GM23248 (cell line): ENCODE measurements around the gene PRDX2. TPM values are rescaled to one million over a fixed set of nuclear protein-coding genes. Genes with fewer than 3 reads are reported as not detected.
A peak's percentile ranks its signal among the peaks of the same experiment; 100 is the strongest.

Source experiments
- DNase-seq: peaks from one replicate; pipeline ENCODE4 v3.0.0-alpha.2; 2015
- H2AFZ ChIP-seq: fragments of 200-600 bp; sonication (generic); 2 replicates; pipeline ENCODE4 v1.6.1; 2016; ENCODE audit warnings: antibody characterized with exemption
- H3F3A ChIP-seq: fragments of 200-600 bp; sonication (generic); 2 replicates; pipeline ENCODE4 v1.6.1; 2016; ENCODE audit warnings: mild to moderate bottlenecking, antibody characterized with exemption, mixed run types; ENCODE audit not compliant: insufficient read depth
- H3K27ac ChIP-seq: fragments of 200-600 bp; sonication (generic); 2 replicates; pipeline ENCODE4 v1.5.1; 2016; ENCODE audit warnings: mild to moderate bottlenecking
- H3K27me3 ChIP-seq: fragments of 200-600 bp; sonication (generic); replicated peaks from 2 replicates; pipeline ENCODE4 v1.6.1; 2016; ENCODE audit warnings: mild to moderate bottlenecking; ENCODE audit not compliant: insufficient read depth
- H3K36me3 ChIP-seq: fragments of 200-600 bp; sonication (generic); 2 replicates; pipeline ENCODE4 v1.6.1; 2016; ENCODE audit warnings: low read depth, mild to moderate bottlenecking
- H3K4me1 ChIP-seq: fragments of 200-600 bp; sonication (generic); 2 replicates; pipeline ENCODE4 v1.6.1; 2016; ENCODE audit warnings: mild to moderate bottlenecking; ENCODE audit not compliant: insufficient read depth
- H3K4me2 ChIP-seq: fragments of 200-600 bp; sonication (generic); one replicate; pipeline ENCODE4 v1.6.1; 2016; ENCODE audit warnings: mild to moderate bottlenecking; ENCODE audit not compliant: unreplicated experiment
- H3K4me3 ChIP-seq: fragments of 200-600 bp; sonication (generic); 2 replicates; pipeline ENCODE4 v1.5.1; 2016; ENCODE audit warnings: mild to moderate bottlenecking
- H3K79me2 ChIP-seq: fragments of 200-600 bp; sonication (generic); 2 replicates; pipeline ENCODE4 v1.6.1; 2016; ENCODE audit warnings: mild to moderate bottlenecking; ENCODE audit not compliant: insufficient read depth
- H3K9ac ChIP-seq: fragments of 200-600 bp; sonication (generic); 2 replicates; pipeline ENCODE4 v1.6.1; 2016; ENCODE audit warnings: mild to moderate bottlenecking
- H3K9me2 ChIP-seq: fragments of 200-600 bp; sonication (generic); 2 replicates; pipeline ENCODE4 v1.6.1; 2016; ENCODE audit warnings: mixed run types, mild to moderate bottlenecking, moderate library complexity; ENCODE audit not compliant: insufficient read depth
- H3K9me3 ChIP-seq: fragments of 200-600 bp; sonication (generic); one replicate; pipeline ENCODE4 v1.6.1; 2017; ENCODE audit warnings: low read depth
- H4K20me1 ChIP-seq: fragments of 200-600 bp; sonication (generic); 2 replicates; pipeline ENCODE4 v1.6.0; 2016; ENCODE audit not compliant: insufficient read depth
- EZH2 ChIP-seq: fragments of 200-600 bp; sonication (generic); IDR thresholded peaks from 2 replicates; pipeline ENCODE4 v1.6.1; 2018; ENCODE audit warnings: antibody characterized with exemption, mild to moderate bottlenecking; ENCODE audit not compliant: insufficient read depth, poor library complexity, severe bottlenecking
- EZH2phosphoT487 ChIP-seq: fragments of 200-600 bp; sonication (generic); IDR thresholded peaks from 2 replicates; pipeline ENCODE4 v1.6.1; 2018; ENCODE audit warnings: antibody characterized with exemption, moderate library complexity, mild to moderate bottlenecking, low read depth; ENCODE audit not compliant: insufficient read depth
- WGBS, 2 experiments: methylation state at CpG; one replicate each; pipeline ENCODE4 v1.1.6; 2015 to 2017; ENCODE audit warnings: low lambda C conversion rate in 2 of 2, low coverage in 1 of 2; ENCODE audit errors: missing lambda C conversion rate in 2 of 2; 5-methylcytosine and 5-hydroxymethylcytosine counted together
- in situ Hi-C: fragments of 300-500 bp; cut with MboI; formaldehyde crosslinking; loops from 2 replicates; pipeline ENCODE4 v1.15.0; 2020
- polyA plus RNA-seq: library from polyadenylated mRNA; unstranded; fragments of >200 nt; fragmentation: Nextera tagmentation; extraction: Ambion mirVana; gene quantifications from 2 replicates; pipeline ENCODE4 v1.2.1, GENCODE V29; 2016
- total RNA-seq: library from RNA; depleted of rRNA; stranded (reverse); fragments of >200 nt; shearing (Covaris generic); gene quantifications from 2 replicates; pipeline ENCODE4 v1.2.3, GENCODE V29; 2014

PRDX2 gene
- total and polyA plus RNA-seq, 2 experiments from 2014 or later: 230 to 252 TPM

- Histone ChIP-seq H3K27me3 (no peaks in the 10 kb centered on the region), H3K4me3 (no peak overlapping the region), H3K4me1 (peaks cover 29% of the 10 kb centered on the region), H3F3A (peaks cover 42% of the 10 kb centered on the region), H3K9me3 (no peaks in the 10 kb centered on the region), H3K4me2 (no peak overlapping the region), H2AFZ (peak overlapping the region; percentile 26; the same call in 1 of the 2 replicates), H3K36me3 (no peaks in the 10 kb centered on the region), H3K27ac (peak overlapping the region; percentile 73), H3K9me2 (no peaks in the 10 kb centered on the region), H3K79me2 (no peaks in the 10 kb centered on the region), H4K20me1 (no peaks in the 10 kb centered on the region), H3K9ac (no peak overlapping the region)
- in situ Hi-C loops: no loop called here
- peak; percentile 17 for DNase-seq
- WGBS, 2 experiments: 88 to 92% methylated on average over 4 of the region's 4 CpGs
- TF ChIP-seq EZH2 (no peak), EZH2phosphoT487 (no peak)
These were observed 16.1 kb downstream of the PRDX2 start for GRCh38 chr19:12785431-12786031.

- H2AFZ ChIP-seq: no peak overlapping the region
- no peaks in the 10 kb centered on the region for H3K9me2 ChIP-seq
- H4K20me1 ChIP-seq: no peaks in the 10 kb centered on the region
- H3K4me3 ChIP-seq: no peak overlapping the region
- H3K27ac ChIP-seq: peak overlapping the region; percentile 73
- no peaks in the 10 kb centered on the region for H3K9me3 ChIP-seq
- H3K79me2 ChIP-seq: no peaks in the 10 kb centered on the region
- H3K4me2 ChIP-seq: no peak overlapping the region
- peaks cover 41% of the 10 kb centered on the region for H3F3A ChIP-seq
- in situ Hi-C loops: no loop called here
- WGBS, 2 experiments: 42 to 53% methylated on average over 5 of the region's 5 CpGs
- H3K27me3 ChIP-seq: no peaks in the 10 kb centered on the region
- no peak for TF ChIP-seq EZH2
- no peak for TF ChIP-seq EZH2phosphoT487
- H3K9ac ChIP-seq: no peak overlapping the region
- H3K4me1 ChIP-seq: peaks cover 26% of the 10 kb centered on the region
- no peaks in the 10 kb centered on the region for H3K36me3 ChIP-seq
- peak; percentile 42 for DNase-seq
These were observed 16.6 kb downstream of the PRDX2 start for GRCh38 chr19:12784871-12785430.

DNA sequence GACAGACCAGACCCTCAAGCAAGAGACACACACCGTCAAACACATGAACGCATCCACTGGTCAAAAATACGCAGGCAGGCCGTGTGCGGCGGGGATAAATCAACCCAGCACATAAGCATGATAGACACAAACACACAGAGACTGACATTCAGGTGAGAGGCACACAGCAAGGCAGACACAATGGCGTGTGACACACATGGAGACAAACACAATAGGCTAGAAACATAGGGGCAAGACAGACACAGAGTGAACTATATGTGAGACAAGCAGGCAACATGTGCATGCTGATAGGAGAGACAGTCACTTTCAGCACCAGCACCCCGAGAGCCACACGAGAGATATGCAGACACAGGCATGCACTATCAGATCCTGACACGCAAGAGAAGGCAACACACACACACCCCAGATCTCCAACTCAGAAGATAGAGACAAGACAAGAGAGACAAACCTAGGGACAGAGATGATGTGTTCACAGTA, 17.2 kb downstream of the PRDX2 start:
- H3F3A ChIP-seq: peaks cover 47% of the 10 kb centered on the region
- no peak overlapping the region for H3K4me2 ChIP-seq
- H3K9ac ChIP-seq: peak overlapping the region; percentile 79
- no peaks in the 10 kb centered on the region for H4K20me1 ChIP-seq
- TF ChIP-seq EZH2phosphoT487 (no peak), EZH2 (no peak)
- no peaks in the 10 kb centered on the region for H3K27me3 ChIP-seq
- in situ Hi-C loops: no loop called here
- H2AFZ ChIP-seq: no peak overlapping the region
- no peaks in the 10 kb centered on the region for H3K79me2 ChIP-seq
- H3K27ac ChIP-seq: peak overlapping the region; percentile 73
- no peak overlapping the region for H3K4me3 ChIP-seq
- H3K36me3 ChIP-seq: no peaks in the 10 kb centered on the region
- WGBS, 2 experiments: 56 to 64% methylated on average over 10 of the region's 10 CpGs
- no peaks in the 10 kb centered on the region for H3K9me2 ChIP-seq
- H3K4me1 ChIP-seq: peaks cover 31% of the 10 kb centered on the region
- peak; percentile 52 for DNase-seq
- no peaks in the 10 kb centered on the region for H3K9me3 ChIP-seq

DNA sequence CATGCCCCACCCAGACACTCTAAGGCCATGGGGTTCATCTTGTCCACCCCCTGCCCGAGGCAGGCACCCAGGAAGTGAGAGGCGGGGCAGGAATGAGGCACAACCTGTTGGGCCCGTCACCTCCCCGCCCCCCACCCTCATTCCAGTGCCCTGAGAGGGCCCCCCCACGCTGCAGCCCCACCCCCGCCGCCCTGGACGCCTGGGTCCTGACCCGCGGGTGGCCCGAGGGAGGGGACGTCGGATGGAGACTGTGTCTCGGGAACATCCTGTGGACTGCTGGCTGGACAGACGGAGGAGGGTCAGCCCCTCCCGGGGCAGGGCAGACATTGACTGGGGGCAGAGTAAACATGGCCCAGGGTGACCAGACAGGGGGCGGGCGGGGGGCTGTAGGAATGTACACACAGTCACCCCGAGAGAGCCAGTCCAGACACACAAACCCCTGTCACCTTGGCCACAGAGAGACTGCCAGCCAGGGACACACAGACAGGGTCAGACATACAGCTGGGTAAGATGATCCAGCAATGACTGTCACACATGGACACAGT, 17.7 kb downstream of the PRDX2 start:
- Histone ChIP-seq H3F3A (peaks cover 47% of the 10 kb centered on the region), H2AFZ (no peak overlapping the region), H3K9me2 (no peaks in the 10 kb centered on the region), H3K9ac (peak overlapping the region; percentile 79), H3K4me1 (peaks cover 32% of the 10 kb centered on the region), H3K4me3 (no peak overlapping the region), H3K27me3 (no peaks in the 10 kb centered on the region), H3K4me2 (no peak overlapping the region), H3K9me3 (no peaks in the 10 kb centered on the region), H4K20me1 (no peaks in the 10 kb centered on the region), H3K27ac (peak overlapping the region; percentile 73), H3K79me2 (no peaks in the 10 kb centered on the region), H3K36me3 (no peaks in the 10 kb centered on the region)
- TF ChIP-seq EZH2: no peak
- no peak for TF ChIP-seq EZH2phosphoT487
- in situ Hi-C loops: no loop called here
- 23 to 28% methylated on average over 10 to 16 of the region's 19 CpGs for WGBS, 2 experiments
- DNase-seq: no peak
